ENCODE measurements around the gene PRKAR2B.

Gene PRKAR2B

GRCh38 chr7:107044347-107045194 is at the start of gene PRKAR2B:
Gene PRKAR2B, plus strand, starts transcription at chr7:107044705. Its CDS starts 203 bp downstream, at chr7:107044908.
- peak; percentile 75 for DNase-seq

- DNase-seq: no peak
These were observed 49.7 kb upstream of the PRKAR2B start for GRCh38 chr7:106994833-106995232.

GRCh38 chr7:106997487-106998271 is 46.8 kb upstream of the PRKAR2B start:
- DNase-seq: no peak

GRCh38 chr7:106999023-106999422 is 45.5 kb upstream of the PRKAR2B start:
- no peak for DNase-seq

GRCh38 chr7:107001490-107001889 is 43.0 kb upstream of the PRKAR2B start:
- DNase-seq: no peak

GRCh38 chr7:107002126-107002525 is 42.4 kb upstream of the PRKAR2B start:
- no peak for DNase-seq

GRCh38 chr7:107002529-107002998 is 41.9 kb upstream of the PRKAR2B start:
- no peak for DNase-seq

- no peak for DNase-seq
These were observed 37.3 kb upstream of the PRKAR2B start for GRCh38 chr7:107007007-107007891.

GRCh38 chr7:107007892-107008287 is 36.6 kb upstream of the PRKAR2B start:
- no peak for DNase-seq

GRCh38 chr7:107009846-107010203 is 34.7 kb upstream of the PRKAR2B start:
- DNase-seq: no peak

- no peak for DNase-seq
These were observed 31.8 kb upstream of the PRKAR2B start for GRCh38 chr7:107012691-107013090.

GRCh38 chr7:107014387-107015023 is 30.0 kb upstream of the PRKAR2B start:
- no peak for DNase-seq

GRCh38 chr7:107016312-107016711 is 28.2 kb upstream of the PRKAR2B start:
- no peak for DNase-seq

GRCh38 chr7:107017965-107018719 is 26.4 kb upstream of the PRKAR2B start:
- no peak for DNase-seq

- no peak for DNase-seq
These were observed 24.1 kb upstream of the PRKAR2B start for GRCh38 chr7:107020400-107020799.

- no peak for DNase-seq
These were observed 22.9 kb upstream of the PRKAR2B start for GRCh38 chr7:107021600-107021999.

- no peak for DNase-seq
These were observed 20.9 kb upstream of the PRKAR2B start for GRCh38 chr7:107023522-107024151.

- DNase-seq: no peak
These were observed 19.6 kb upstream of the PRKAR2B start for GRCh38 chr7:107024906-107025305.

GRCh38 chr7:107025449-107026103 is 18.9 kb upstream of the PRKAR2B start:
- DNase-seq: no peak

GRCh38 chr7:107026166-107026565 is 18.3 kb upstream of the PRKAR2B start:
- DNase-seq: no peak

- DNase-seq: no peak
These were observed 17.3 kb upstream of the PRKAR2B start for GRCh38 chr7:107027208-107027607.

Data from NCI-H748 treated with DMSO at 0.1 percent for 48 hours (cell line).